IPS-15b (cell line): ENCODE results near the gene SLC24A4.
A peak's percentile ranks its signal among the peaks of the same experiment; 100 is the strongest.

Experiments
- H3K27me3 ChIP-seq: one replicate; pipeline ENCODE4 v1.6.1; 2013; ENCODE audit warnings: low read length; ENCODE audit not compliant: control insufficient read depth, insufficient read depth
- H3K36me3 ChIP-seq: one replicate; pipeline ENCODE4 v1.6.1; 2013; ENCODE audit warnings: low read length; ENCODE audit not compliant: control insufficient read depth, insufficient read depth
- H3K4me1 ChIP-seq: one replicate; pipeline ENCODE4 v1.6.1; 2013; ENCODE audit warnings: mild to moderate bottlenecking, low read length; ENCODE audit not compliant: control insufficient read depth, insufficient read depth
- H3K4me3 ChIP-seq: one replicate; pipeline ENCODE4 v1.5.1; 2013; ENCODE audit warnings: low read depth, low read length
- H3K9ac ChIP-seq: one replicate; pipeline ENCODE4 v1.6.1; 2013; ENCODE audit warnings: low read depth, mild to moderate bottlenecking, low read length
- H3K9me3 ChIP-seq: one replicate; pipeline ENCODE4 v1.6.1; 2013; ENCODE audit warnings: mild to moderate bottlenecking, low read length; ENCODE audit not compliant: control insufficient read depth, insufficient read depth

The SLC24A4 gene

DNA sequence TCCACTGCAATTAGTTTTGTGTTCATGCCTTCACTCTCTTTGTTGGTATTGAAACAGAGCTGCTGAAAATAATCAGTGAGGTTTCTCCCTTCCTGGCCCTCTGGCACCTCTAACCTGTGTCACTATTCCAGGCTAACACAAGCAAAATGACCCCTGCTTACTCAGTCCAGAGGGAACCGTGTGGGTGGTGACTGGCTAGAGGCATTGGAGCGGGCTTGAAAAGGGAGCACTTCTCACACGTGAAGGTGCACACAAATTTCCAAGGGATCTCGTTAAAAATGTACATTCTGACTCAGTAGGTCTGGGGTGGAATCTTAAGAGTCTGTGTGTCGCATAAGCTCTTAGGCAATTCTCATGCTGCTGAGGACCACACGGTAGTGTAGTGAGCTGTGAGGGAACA lies 1.3 kb upstream of the SLC24A4 start:
- no peaks in the 10 kb centered on the region for H3K36me3 ChIP-seq
- H3K27me3 ChIP-seq: peaks cover 73% of the 10 kb centered on the region
- no peaks in the 10 kb centered on the region for H3K9me3 ChIP-seq
- H3K4me3 ChIP-seq: no peak overlapping the region
- H3K9ac ChIP-seq: no peak overlapping the region
- no peaks in the 10 kb centered on the region for H3K4me1 ChIP-seq

DNA sequence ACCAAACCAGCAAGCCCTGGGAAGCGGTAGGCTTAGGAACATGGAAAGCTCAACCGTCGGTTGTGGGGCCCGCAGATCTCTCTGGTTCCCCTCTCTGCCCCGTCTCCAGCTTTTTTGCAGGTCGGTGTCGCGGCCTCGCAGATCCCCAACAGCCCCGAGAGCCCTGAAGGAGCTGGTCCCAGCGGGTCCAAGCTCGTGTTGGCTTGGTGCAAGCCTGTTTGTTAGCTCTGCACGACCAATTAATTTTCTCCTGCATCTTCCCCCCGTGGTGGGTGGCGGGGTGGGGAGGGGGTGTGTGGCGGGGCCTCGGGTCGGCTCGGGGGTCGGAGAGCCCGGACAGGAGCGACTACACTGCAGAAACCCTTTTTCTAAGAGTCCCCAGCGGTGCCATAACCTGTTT lies 449 bp upstream of the SLC24A4 start:
- Histone ChIP-seq H3K36me3 (no peaks in the 10 kb centered on the region), H3K4me3 (peak overlapping the region; percentile 55), H3K27me3 (peaks cover 78% of the 10 kb centered on the region), H3K4me1 (no peaks in the 10 kb centered on the region), H3K9me3 (no peaks in the 10 kb centered on the region), H3K9ac (no peak overlapping the region)

DNA sequence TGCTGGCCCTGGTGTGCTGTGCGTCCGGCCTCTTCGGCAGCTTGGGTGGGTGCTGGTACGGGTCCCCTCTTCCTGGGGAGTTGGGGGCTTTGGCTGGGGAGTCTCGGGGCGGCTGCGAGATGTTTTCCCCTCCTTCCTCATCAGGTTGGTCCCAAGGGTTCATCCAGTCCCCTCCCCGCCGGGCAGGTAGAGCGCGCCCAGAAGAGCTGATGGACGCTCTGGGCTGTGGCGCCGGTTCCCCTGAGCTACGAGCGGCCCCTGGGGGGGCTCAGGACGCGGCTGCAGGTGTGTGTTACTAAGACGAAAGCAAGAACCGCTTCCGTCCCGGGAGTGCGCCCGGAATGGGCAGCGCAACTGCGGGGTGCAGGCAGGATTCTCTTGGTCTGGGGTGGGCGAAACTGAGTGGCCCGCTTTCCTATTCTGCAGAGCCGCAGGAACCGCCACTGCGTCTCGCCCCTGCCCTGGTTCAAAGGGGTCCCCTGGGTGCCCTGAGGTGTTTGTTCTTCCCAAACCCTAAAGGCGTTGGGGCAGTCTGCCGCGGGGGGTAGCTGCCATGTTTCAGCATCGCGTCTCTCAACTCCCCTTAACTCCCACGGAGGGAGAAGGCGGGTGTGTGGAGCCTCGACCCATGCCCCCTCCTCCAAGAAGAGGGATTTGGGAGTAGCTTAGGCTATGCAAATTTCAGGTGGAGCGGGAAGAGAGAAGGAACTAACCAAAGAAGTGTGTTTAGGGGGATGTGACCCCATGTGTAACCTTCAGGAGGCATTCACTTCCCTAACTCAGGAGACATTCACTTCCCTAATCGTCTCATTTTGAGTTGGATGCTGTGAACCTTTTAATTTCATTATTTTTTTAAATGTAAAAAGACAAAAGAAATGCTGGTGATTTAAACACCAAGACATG lies 1.2 kb downstream of the SLC24A4 start:
- H3K9me3 ChIP-seq: no peaks in the 10 kb centered on the region
- peaks cover 74% of the 10 kb centered on the region for H3K27me3 ChIP-seq
- peak overlapping the region; percentile 55 for H3K4me3 ChIP-seq
- no peaks in the 10 kb centered on the region for H3K36me3 ChIP-seq
- no peaks in the 10 kb centered on the region for H3K4me1 ChIP-seq
- H3K9ac ChIP-seq: no peak overlapping the region

DNA sequence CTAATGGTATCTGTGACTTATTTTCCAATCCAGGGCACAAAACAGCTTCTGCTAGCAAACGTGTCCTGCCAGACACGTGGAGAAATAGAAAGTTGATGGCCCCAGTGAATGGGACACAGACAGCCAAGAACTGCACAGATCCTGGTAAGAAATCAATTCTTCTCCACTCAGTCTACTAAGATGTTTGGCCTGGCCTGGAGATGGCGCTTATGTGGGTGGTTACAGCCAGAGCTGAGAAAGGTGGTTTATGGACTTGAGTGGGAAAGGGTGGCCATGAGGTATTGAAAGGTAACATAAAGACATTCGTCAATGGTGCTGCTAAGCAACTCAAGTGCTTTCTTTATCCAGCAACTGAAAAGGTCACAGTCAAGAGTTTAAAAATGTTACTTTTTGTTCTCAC lies 2.9 kb downstream of the SLC24A4 start:
- Histone ChIP-seq H3K27me3 (peaks cover 63% of the 10 kb centered on the region), H3K36me3 (no peaks in the 10 kb centered on the region), H3K4me1 (no peaks in the 10 kb centered on the region), H3K9me3 (no peaks in the 10 kb centered on the region), H3K4me3 (no peak overlapping the region), H3K9ac (no peak overlapping the region)

DNA sequence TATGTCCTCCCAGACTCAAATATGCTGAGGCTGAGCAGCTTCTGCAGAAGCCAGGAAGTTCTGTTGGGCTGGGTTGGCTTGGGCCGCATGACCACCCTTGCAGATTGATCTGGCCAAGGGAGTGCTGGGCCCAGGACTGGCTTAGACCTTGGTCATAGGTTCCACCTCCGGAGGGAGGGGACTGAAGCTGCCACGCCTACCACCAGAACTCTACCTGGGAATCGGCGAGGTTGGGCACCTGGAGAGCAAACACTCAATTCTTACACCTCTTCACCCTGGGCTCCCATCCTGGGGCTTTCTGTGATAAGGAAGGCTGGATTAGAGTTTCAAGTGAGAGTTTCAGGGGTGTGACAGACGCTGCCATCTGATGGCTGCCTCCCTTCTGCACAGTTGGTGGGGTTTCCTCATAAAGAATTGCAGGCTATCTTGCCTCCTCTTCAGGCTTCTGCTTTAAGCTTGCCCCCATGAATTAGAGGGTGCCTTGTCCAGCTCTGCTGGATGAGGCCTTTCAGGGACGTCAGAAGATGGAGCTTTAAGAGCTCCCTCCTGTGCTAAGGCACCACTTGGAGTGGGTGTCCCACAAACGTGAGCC lies 5.8 kb downstream of the SLC24A4 start:
- Histone ChIP-seq H3K36me3 (no peaks in the 10 kb centered on the region), H3K27me3 (peaks cover 35% of the 10 kb centered on the region)

DNA sequence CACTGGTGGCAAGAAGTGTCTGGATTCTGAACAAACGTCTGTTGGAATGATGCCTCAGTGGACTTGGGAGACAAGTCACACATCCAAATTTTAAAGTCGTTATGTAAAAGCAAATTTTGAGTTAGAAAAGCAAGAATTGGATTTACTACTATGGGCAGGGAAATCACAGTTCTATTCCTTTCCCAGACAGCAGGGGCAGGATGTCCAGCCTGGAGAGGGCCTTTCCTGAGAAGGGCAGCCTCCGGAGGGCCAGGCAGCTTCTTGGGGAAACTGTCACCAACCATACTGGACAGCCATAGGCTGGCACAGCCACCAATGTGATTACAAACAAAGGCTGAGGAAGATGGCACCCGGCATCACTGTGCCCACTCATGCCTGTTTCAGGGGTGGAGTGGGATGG lies 11.1 kb downstream of the SLC24A4 start:
- H3K9ac ChIP-seq: no peak overlapping the region
- H3K4me3 ChIP-seq: no peak overlapping the region
- H3K27me3 ChIP-seq: no peaks in the 10 kb centered on the region
- no peaks in the 10 kb centered on the region for H3K9me3 ChIP-seq
- no peaks in the 10 kb centered on the region for H3K36me3 ChIP-seq
- H3K4me1 ChIP-seq: no peaks in the 10 kb centered on the region

More for the DNA sequence above, 5.8 kb downstream of the SLC24A4 start:
- no peaks in the 10 kb centered on the region for H3K9me3 ChIP-seq
- no peak overlapping the region for H3K9ac ChIP-seq
- no peak overlapping the region for H3K4me3 ChIP-seq
- no peaks in the 10 kb centered on the region for H3K4me1 ChIP-seq

DNA sequence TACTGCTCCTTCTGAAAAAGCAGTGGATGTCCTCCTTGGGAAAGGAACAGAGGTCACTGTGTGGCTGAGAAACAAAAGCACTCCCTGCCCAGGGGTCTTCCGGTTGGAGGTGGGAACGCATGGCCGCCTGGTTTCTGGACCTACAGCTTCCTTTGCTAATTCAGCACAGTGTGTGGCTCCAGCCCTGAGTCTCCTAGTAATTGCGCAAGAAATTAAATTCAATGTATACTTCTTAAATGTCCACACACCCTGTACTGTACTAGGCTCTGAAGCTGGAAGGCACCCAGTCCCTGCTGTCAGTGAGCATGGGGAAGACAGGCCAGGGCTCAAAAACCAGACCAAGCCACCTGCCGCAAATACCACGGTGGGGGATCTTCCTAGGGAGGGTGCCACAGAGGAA lies 13.4 kb downstream of the SLC24A4 start:
- Histone ChIP-seq H3K9me3 (no peaks in the 10 kb centered on the region), H3K36me3 (no peaks in the 10 kb centered on the region), H3K9ac (no peak overlapping the region), H3K4me1 (no peaks in the 10 kb centered on the region), H3K27me3 (no peaks in the 10 kb centered on the region), H3K4me3 (no peak overlapping the region)

DNA sequence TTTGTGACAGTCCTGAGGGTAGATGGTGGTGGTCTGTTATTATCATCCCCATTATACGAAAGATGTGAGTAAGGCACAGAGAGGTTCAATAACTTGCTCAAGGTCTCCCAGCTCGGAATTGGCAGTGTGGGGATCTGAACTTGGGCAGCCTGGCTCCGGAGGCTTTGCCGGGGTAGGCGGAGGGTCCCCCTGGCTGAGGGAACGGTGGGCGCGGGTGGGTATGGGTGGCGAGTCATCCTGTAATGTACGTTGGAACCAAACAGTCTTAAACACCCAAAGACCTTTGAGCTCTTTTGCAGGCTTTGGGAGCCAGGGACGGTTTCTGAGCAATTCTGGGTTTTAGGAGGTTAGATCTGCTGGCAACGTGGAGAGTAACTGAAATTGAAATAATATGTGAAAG lies 16.5 kb downstream of the SLC24A4 start:
- no peak overlapping the region for H3K9ac ChIP-seq
- no peaks in the 10 kb centered on the region for H3K27me3 ChIP-seq
- no peaks in the 10 kb centered on the region for H3K9me3 ChIP-seq

DNA sequence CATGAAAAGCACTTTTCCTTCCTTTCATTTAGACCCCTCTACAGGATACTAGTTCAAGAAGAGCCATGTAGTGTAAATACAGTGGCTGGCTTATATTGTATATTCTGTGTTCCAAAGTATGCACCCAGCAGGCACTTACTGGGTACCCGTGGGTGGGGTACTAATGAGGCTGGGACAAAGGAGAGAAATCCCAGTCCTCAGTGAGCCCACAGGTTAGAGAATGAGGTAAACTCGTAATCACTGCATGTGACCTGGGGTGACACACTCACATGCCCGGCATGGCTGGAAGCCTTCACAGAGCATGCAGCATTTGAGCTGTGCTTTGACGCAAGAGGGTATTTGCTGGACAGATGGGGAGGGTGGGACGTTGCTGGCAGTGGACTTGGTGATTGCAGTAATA lies 17.1 kb downstream of the SLC24A4 start:
- Histone ChIP-seq H3K4me3 (no peak overlapping the region), H3K9ac (no peak overlapping the region), H3K4me1 (no peaks in the 10 kb centered on the region), H3K36me3 (no peaks in the 10 kb centered on the region), H3K9me3 (no peaks in the 10 kb centered on the region), H3K27me3 (no peaks in the 10 kb centered on the region)

More for the DNA sequence above, 16.5 kb downstream of the SLC24A4 start:
- no peaks in the 10 kb centered on the region for H3K36me3 ChIP-seq
- no peaks in the 10 kb centered on the region for H3K4me1 ChIP-seq
- H3K4me3 ChIP-seq: no peak overlapping the region

DNA sequence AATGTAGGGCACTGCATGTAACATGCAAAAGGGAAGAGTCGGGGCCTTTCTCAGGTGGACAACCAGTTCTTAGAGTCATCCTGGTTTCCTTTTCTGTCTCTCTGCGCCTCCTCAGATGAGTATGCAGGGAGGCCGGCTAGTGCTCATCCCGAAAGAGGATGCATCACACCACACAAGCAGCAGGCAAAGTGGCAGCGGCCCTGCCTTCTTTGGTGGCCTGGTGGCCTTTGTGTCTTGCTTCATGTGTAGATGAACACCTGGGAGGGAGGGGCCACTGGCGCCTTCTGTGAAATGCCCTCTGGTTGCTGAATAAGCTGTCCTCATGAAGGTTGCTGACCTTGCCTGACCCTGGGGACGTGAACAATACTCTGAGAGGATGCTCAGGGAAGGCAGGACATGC lies 18.0 kb downstream of the SLC24A4 start:
- H3K4me3 ChIP-seq: no peak overlapping the region
- no peaks in the 10 kb centered on the region for H3K9me3 ChIP-seq

DNA sequence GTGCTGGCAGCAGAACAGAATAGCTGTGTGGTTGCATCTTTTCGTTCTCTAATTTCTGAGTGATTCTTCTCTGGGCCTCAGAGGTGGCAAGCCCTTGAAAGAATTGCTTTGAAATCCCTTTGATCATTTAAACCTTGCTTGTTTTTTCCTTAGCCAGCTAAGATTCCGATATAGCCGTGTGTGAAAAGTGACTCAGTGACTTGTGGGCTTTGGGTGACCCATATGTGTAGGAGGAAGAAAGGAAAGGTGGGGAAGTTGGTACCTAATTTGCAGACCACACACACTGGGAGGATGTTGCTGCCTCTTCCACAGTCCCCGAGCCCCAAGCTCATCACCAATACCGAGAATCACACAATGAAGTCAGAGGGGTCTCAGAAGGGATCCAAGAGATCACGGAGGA lies 18.8 kb downstream of the SLC24A4 start:
- Histone ChIP-seq H3K9ac (no peak overlapping the region), H3K36me3 (no peaks in the 10 kb centered on the region), H3K9me3 (no peaks in the 10 kb centered on the region), H3K27me3 (no peaks in the 10 kb centered on the region), H3K4me3 (no peak overlapping the region), H3K4me1 (no peaks in the 10 kb centered on the region)

More for the DNA sequence above, 18.0 kb downstream of the SLC24A4 start:
- no peaks in the 10 kb centered on the region for H3K27me3 ChIP-seq
- H3K9ac ChIP-seq: no peak overlapping the region
- H3K36me3 ChIP-seq: no peaks in the 10 kb centered on the region
- H3K4me1 ChIP-seq: no peaks in the 10 kb centered on the region

DNA sequence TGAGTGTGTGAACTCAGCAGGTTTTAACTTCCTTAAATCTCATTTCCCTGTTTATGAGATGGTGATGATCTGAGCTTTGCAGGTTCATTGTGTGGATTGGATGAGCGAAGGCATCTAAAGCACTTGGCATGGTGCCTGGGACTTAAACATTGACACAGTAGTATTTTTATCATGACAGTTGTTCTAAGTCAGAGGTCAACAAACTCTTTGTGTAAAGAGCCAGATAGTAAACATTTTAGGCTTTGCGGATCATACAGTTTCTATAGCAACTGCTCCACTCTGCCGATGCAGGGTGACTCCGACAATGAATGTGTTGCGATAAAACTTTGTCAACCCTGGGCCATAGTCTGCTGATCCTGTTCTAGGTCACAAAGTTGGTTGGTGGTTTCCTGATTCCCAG lies 25.2 kb downstream of the SLC24A4 start:
- H3K36me3 ChIP-seq: no peaks in the 10 kb centered on the region
- no peaks in the 10 kb centered on the region for H3K27me3 ChIP-seq
- H3K4me3 ChIP-seq: no peak overlapping the region
- no peaks in the 10 kb centered on the region for H3K4me1 ChIP-seq
- H3K9ac ChIP-seq: no peak overlapping the region
- H3K9me3 ChIP-seq: no peaks in the 10 kb centered on the region
